ENCODE data around the gene PALD1.

DNA sequence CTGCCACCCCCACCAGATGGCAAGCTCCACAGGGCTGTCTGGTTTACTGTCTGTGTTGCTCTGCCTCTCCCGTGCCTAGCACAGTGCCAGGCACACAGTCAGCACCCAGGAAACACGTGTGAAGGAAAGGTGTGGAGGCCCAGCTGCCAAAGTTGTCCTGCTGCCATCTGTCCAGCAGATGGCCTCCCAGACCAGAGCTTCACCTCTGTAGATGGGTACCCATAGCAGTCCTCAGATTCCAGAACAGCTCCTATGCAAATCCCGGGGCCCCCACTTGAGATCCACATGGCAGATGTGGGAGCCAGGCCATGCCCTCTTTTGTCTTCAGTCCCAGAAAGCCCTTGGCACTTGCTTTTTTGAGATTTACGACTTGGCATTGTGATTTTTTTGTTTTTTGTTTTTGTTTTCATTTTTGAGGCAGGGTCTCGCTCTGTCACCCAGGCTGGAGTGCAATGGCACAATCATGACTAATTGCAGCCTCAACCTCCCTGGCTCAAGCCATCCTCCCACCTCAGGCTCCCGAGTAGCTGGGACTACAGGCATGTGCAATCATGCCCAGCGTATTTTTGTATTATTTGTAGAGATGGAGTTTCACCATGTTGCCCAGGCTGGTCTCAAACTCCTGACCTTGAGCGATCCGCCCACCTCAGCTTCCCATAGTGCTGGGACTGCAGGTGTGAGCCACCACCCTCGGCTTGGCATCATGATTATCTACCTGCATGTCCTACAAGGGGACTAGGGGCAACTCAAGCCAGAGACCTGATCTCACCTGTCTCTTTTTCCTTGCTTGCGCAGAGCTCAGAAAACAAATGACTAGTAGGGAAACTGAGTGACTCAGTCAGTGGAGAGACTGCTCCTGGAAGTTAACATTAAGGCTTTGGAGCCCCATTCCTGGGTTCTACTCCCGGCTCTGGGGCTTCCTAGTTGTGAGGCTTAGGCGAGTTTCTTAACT is 16.9 kb upstream of the PALD1 start:
- TF ChIP-seq, protein P1, sequence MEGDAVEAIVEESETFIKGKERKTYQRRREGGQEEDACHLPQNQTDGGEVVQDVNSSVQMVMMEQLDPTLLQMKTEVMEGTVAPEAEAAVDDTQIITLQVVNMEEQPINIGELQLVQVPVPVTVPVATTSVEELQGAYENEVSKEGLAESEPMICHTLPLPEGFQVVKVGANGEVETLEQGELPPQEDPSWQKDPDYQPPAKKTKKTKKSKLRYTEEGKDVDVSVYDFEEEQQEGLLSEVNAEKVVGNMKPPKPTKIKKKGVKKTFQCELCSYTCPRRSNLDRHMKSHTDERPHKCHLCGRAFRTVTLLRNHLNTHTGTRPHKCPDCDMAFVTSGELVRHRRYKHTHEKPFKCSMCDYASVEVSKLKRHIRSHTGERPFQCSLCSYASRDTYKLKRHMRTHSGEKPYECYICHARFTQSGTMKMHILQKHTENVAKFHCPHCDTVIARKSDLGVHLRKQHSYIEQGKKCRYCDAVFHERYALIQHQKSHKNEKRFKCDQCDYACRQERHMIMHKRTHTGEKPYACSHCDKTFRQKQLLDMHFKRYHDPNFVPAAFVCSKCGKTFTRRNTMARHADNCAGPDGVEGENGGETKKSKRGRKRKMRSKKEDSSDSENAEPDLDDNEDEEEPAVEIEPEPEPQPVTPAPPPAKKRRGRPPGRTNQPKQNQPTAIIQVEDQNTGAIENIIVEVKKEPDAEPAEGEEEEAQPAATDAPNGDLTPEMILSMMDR (IDR thresholded peaks at IDR 0.05) = peak; percentile 60 to 71 (median 63)
- TF ChIP-seq POLR2A (IDR thresholded peaks at IDR 0.05) (no peak), POLR2AphosphoS5 (IDR thresholded peaks at IDR 0.05; ENCODE audit: insufficient read depth in 1 of 2, low read depth in 1 of 2) (no peak)
